HEK293 (cell line): Measurements from ENCODE around the gene DCTN3.

Source experiments
- CTCF ChIA-PET: fragments of 350-600 bp; formaldehyde crosslinking; extraction: SDS; loops from one replicate; lab custom pipeline; 2021; ENCODE audit warnings: antibody characterized with exemption; lab: Yijun Ruan, JAX
- POLR2A ChIA-PET: fragments of 300-600 bp; formaldehyde crosslinking; extraction: SDS; loops from one replicate; lab custom pipeline; 2020; ENCODE audit warnings: antibody characterized with exemption, inconsistent platforms; lab: Yijun Ruan, JAX
- H3K27ac ChIP-seq: fragments of 200-500 bp; sonication (Bioruptor generic); 2 replicates; pipeline ENCODE4 v1.5.1; 2014; ENCODE audit warnings: low read depth, low read length, control low read depth, inconsistent platforms; ENCODE audit errors: extremely low read depth
- H3K36me3 ChIP-seq, 2 experiments: fragments of 200-500 bp in 1 of 2; sonication (Bioruptor generic) in 1 of 2; 1 replicate in 1 of 2; 2 replicates in 1 of 2; pipeline ENCODE4 v1.5.1; 2014 to 2017; ENCODE audit warnings: inconsistent platforms in 2 of 2, low read length in 2 of 2; ENCODE audit not compliant: control insufficient read depth in 2 of 2, insufficient read depth in 1 of 2
- H3K4me1 ChIP-seq: fragments of 200-500 bp; sonication (Bioruptor generic); 2 replicates; pipeline ENCODE4 v1.5.1; 2014; ENCODE audit warnings: mild to moderate bottlenecking, low read length, inconsistent platforms; ENCODE audit not compliant: control insufficient read depth, insufficient read depth
- H3K4me3 ChIP-seq: 2 replicates; pipeline ENCODE4 v1.5.1; 2011; ENCODE audit warnings: low read depth, mild to moderate bottlenecking, control low read depth, low read length, moderate library complexity
- H3K9me3 ChIP-seq: fragments of 200-500 bp; sonication (Bioruptor generic); 2 replicates; pipeline ENCODE4 v1.5.1; 2014; ENCODE audit warnings: low read depth, low read length, inconsistent platforms; ENCODE audit not compliant: control insufficient read depth, insufficient read depth
- GFI1B ChIP-seq: fragments of 450-650 bp; formaldehyde crosslinking; IDR thresholded peaks from 2 replicates; pipeline ENCODE4 v1.5.1; 2016; ENCODE audit warnings: missing biosample characterization, missing genetic modification characterization
- ZBTB48 ChIP-seq: fragments of 450-650 bp; formaldehyde crosslinking; IDR thresholded peaks from 2 replicates; pipeline ENCODE4 v1.5.1; 2016; ENCODE audit warnings: missing biosample characterization, missing genetic modification characterization
- ZNF169 ChIP-seq: fragments of 450-650 bp; formaldehyde crosslinking; IDR thresholded peaks from 2 replicates; pipeline ENCODE4 v1.5.1; 2016; ENCODE audit warnings: missing biosample characterization, missing genetic modification characterization
- ZNF48 ChIP-seq: fragments of 450-650 bp; formaldehyde crosslinking; IDR thresholded peaks from 2 replicates; pipeline ENCODE4 v1.5.1; 2016; ENCODE audit warnings: missing biosample characterization, missing genetic modification characterization
- ZNF621 ChIP-seq: fragments of 450-650 bp; formaldehyde crosslinking; IDR thresholded peaks from 2 replicates; pipeline ENCODE4 v1.5.1; 2017; ENCODE audit warnings: missing biosample characterization, missing genetic modification characterization
- ZNF677 ChIP-seq: fragments of 450-650 bp; IDR thresholded peaks from 2 replicates; pipeline ENCODE4 v1.5.0; 2018; ENCODE audit warnings: missing biosample characterization, mild to moderate bottlenecking, missing genetic modification characterization, moderate library complexity
- ZNF701 ChIP-seq: fragments of 450-650 bp; formaldehyde crosslinking; IDR thresholded peaks from 2 replicates; pipeline ENCODE4 v1.5.1; 2016; ENCODE audit warnings: missing biosample characterization, missing genetic modification characterization
- ZNF791 ChIP-seq: fragments of 450-650 bp; formaldehyde crosslinking; IDR thresholded peaks from 2 replicates; pipeline ENCODE4 v1.5.1; 2016; ENCODE audit warnings: missing biosample characterization, missing genetic modification characterization
- ZNF792 ChIP-seq: fragments of 450-650 bp; formaldehyde crosslinking; IDR thresholded peaks from 2 replicates; pipeline ENCODE4 v1.5.1; 2016; ENCODE audit warnings: missing biosample characterization, missing genetic modification characterization
- ZNF843 ChIP-seq: fragments of 450-650 bp; formaldehyde crosslinking; IDR thresholded peaks from 2 replicates; pipeline ENCODE4 v1.5.1; 2016; ENCODE audit warnings: missing biosample characterization, missing genetic modification characterization
- TF ChIP-seq, protein P1 (sequence below): fragments of 450-650 bp; formaldehyde crosslinking; conservative IDR thresholded peaks from 2 replicates; pipeline ENCODE4 v1.5.1; 2016; ENCODE audit warnings: low read depth, missing biosample characterization, missing genetic modification characterization

The DCTN3 gene

DNA sequence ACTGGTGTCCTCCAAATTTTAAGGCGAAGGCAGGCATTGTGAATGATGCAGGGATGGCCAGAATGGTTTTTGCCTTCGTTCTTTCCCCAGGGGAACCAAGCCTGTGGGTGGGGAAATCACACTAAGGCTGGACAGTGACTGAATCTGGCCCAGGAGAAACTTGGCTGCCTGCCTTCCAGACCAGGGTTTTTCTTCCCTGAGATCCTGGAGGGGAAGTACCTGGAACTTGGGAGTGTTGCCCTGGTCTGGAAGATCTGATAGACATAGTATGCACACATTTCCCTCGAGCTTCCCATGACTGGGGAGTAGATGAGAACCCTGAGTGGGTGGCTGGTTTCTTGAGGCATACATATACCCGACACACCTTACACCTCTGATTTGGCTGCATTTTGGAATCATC is 31.0 kb upstream of the DCTN3 start:
- no peaks in the 10 kb centered on the region for H3K9me3 ChIP-seq
- H3K4me3 ChIP-seq, result no peak overlapping the region
- peaks cover 0 to 40% of the 10 kb centered on the region in 2 experiments; a peak in 2 of 3 replicates for H3K36me3 ChIP-seq
- H3K27ac ChIP-seq, result no peak overlapping the region
- no peak for TF ChIP-seq ZNF48 (tag by site-specific recombination)
- TF ChIP-seq ZNF621 (tag by site-specific recombination), result no peak
- TF ChIP-seq ZNF701 (tag by site-specific recombination), result no peak
- TF ChIP-seq GFI1B (tag by site-specific recombination), result no peak
- TF ChIP-seq ZNF791 (tag by site-specific recombination), result no peak
- TF ChIP-seq ZNF843 (tag by site-specific recombination), result no peak
- ChIA-PET CTCF (interaction anchor here (0.6 to 13.3 kb wide), 4 partner anchors 16 to 865 kb away, joined by 3 to 125 read pairs (median 4); partner anchors contain the start of gene SIGMAR1), POLR2A (interaction anchor here (0.8 to 2.8 kb wide), 7 partner anchors 9 to 31 kb away, joined by 3 to 21 read pairs (median 5); partner anchors contain the start of genes DCTN3 and SIGMAR1)
- peaks cover 6% of the 10 kb centered on the region for H3K4me1 ChIP-seq

DNA sequence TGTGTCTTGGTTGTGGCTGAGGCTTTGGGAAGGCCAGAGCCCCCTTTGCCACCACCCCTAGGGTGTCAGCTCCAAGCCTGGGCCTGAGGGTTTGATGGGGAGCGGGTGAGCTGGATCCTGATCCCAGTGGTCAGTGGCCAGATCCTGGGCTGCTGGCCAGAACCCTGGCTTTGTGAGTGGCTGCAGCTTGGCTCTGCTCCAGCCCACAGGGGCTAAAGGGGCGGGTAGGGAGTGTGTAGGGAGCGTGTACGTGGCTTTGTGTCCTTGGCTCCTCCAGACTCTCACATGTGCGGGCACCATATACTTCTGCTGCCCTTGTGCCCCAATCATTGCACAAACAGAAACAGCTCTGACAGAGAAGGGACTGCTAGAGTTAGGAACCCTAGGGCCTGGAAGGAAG is 30.5 kb upstream of the DCTN3 start:
- H3K4me3 ChIP-seq, result no peak overlapping the region
- ChIA-PET POLR2A (interaction anchor here (0.8 to 2.4 kb wide), 5 partner anchors 10 to 31 kb away, joined by 3 to 10 read pairs (median 4); partner anchors contain the start of genes DCTN3 and SIGMAR1), CTCF (interaction anchor here (0.6 to 13.3 kb wide), 3 partner anchors 15 to 866 kb away, joined by 3 to 125 read pairs (median 3); partner anchors contain the start of gene SIGMAR1)

DNA sequence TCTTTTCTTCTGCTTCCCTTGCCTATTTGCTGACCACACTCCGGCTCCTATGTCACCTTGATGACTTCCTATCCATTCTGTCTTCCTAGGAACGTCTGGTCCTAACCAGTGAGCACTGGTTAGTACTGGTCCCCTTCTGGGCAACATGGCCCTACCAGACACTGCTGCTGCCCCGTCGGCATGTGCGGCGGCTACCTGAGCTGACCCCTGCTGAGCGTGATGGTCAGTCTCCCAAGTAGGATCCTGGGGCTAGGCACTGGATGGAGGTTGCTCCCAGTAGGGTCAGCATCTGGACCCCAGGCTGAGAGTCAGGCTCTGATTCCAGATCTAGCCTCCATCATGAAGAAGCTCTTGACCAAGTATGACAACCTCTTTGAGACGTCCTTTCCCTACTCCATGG is 28.4 kb upstream of the DCTN3 start:
- no peaks in the 10 kb centered on the region for H3K9me3 ChIP-seq
- H3K27ac ChIP-seq, result no peak overlapping the region
- H3K4me3 ChIP-seq, result no peak overlapping the region
- H3K36me3 ChIP-seq, result peaks cover 0 to 40% of the 10 kb centered on the region in 2 experiments; a peak in 2 of 3 replicates
- ChIA-PET CTCF (interaction anchor here (1.3 to 13.3 kb wide), 3 partner anchors 13 to 15 kb away, joined by 3 to 125 read pairs (median 5); partner anchors contain the start of gene SIGMAR1), POLR2A (interaction anchor here (0.5 to 5.7 kb wide), 3 partner anchors 13 to 465 kb away, joined by 3 to 90 read pairs (median 5); partner anchors contain the start of gene SIGMAR1)
- TF ChIP-seq ZBTB48, result no peak
- peaks cover 6% of the 10 kb centered on the region for H3K4me1 ChIP-seq

More for the DNA sequence above, 30.5 kb upstream of the DCTN3 start:
- Histone ChIP-seq H3K4me1 (peaks cover 6% of the 10 kb centered on the region), H3K27ac (no peak overlapping the region), H3K36me3 (peaks cover 0 to 40% of the 10 kb centered on the region in 2 experiments; a peak in 2 of 3 replicates), H3K9me3 (no peaks in the 10 kb centered on the region)
- TF ChIP-seq ZNF792 (tag by site-specific recombination) (no peak), ZBTB48 (peak; percentile 45; the same call in 1 of the 2 replicates)

DNA sequence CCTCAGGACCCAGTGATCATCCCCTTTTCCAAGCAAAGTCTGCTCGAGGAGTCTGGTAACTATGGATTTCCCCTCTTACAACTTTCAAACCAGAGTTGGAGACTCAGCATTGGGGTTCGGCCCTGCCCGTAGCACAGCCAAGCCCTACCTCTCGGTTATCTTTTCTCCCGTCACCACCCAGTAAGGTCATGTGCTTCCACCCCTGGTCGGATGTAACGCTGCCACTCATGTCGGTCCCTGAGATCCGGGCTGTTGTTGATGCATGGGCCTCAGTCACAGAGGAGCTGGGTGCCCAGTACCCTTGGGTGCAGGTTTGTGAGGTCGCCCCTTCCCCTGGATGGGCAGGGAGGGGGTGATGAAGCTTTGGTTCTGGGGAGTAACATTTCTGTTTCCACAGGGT is 27.4 kb upstream of the DCTN3 start:
- ChIA-PET CTCF (interaction anchor here (1.3 to 13.3 kb wide), 5 partner anchors 12 to 53 kb away, joined by 3 to 125 read pairs (median 10); partner anchors contain the start of genes CCL27 and SIGMAR1), POLR2A (interaction anchor here (2.0 to 5.7 kb wide), 2 partner anchors 12 to 17 kb away, joined by 14 to 90 read pairs; partner anchors contain the start of gene SIGMAR1)
- no peak overlapping the region; the same call in 1 of the 2 replicates for H3K27ac ChIP-seq

More for the DNA sequence above, 27.4 kb upstream of the DCTN3 start:
- peaks cover 0 to 40% of the 10 kb centered on the region in 2 experiments; a peak in 2 of 3 replicates for H3K36me3 ChIP-seq
- TF ChIP-seq, protein P1, sequence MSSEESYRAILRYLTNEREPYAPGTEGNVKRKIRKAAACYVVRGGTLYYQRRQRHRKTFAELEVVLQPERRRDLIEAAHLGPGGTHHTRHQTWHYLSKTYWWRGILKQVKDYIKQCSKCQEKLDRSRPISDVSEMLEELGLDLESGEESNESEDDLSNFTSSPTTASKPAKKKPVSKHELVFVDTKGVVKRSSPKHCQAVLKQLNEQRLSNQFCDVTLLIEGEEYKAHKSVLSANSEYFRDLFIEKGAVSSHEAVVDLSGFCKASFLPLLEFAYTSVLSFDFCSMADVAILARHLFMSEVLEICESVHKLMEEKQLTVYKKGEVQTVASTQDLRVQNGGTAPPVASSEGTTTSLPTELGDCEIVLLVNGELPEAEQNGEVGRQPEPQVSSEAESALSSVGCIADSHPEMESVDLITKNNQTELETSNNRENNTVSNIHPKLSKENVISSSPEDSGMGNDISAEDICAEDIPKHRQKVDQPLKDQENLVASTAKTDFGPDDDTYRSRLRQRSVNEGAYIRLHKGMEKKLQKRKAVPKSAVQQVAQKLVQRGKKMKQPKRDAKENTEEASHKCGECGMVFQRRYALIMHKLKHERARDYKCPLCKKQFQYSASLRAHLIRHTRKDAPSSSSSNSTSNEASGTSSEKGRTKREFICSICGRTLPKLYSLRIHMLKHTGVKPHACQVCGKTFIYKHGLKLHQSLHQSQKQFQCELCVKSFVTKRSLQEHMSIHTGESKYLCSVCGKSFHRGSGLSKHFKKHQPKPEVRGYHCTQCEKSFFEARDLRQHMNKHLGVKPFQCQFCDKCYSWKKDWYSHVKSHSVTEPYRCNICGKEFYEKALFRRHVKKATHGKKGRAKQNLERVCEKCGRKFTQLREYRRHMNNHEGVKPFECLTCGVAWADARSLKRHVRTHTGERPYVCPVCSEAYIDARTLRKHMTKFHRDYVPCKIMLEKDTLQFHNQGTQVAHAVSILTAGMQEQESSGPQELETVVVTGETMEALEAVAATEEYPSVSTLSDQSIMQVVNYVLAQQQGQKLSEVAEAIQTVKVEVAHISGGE (tag by site-specific recombination), result no peak
- TF ChIP-seq ZNF169 (tag by site-specific recombination) (no peak), ZNF677 (tag by site-specific recombination) (no peak)
- TF ChIP-seq, all 188 proteins: peak for 0
- peak overlapping the region; percentile 82 for H3K4me3 ChIP-seq
- H3K4me1 ChIP-seq, result no peaks in the 10 kb centered on the region; the same call in 1 of the 2 replicates
- H3K9me3 ChIP-seq, result no peaks in the 10 kb centered on the region
